ENCODE data around the gene CLSTN1.

DNA sequence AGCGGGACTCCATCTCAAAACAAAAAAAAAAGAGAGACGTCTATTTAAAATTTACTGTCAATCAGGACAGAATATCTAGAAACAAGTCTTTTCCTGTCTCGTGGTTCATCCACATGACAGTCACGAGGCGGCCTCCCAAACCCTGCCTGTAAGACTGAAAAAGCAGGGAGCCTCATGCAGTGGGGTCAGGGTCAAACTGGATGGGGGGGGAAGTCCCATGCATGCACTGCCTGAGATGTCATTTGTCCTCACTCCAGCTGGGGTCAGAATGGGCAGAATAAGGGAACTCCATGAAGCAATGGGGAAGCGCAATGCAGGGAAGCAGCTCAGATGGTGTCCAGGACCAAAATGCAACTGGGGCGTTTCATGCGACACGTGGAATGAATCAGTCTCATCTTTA is 86.7 kb downstream of the CLSTN1 start:
- TF ChIP-seq CTCF (IDR thresholded peaks at IDR 0.05; ENCODE audit: insufficient read depth, low read length, poor library complexity, severe bottlenecking) (no peak), EZH2phosphoT487 (conservative IDR thresholded peaks at IDR 0.05; ENCODE audit: low read length) (no peak)
